ENCODE measurements around the gene EIF4ENIF1.
"Not testable (repeated sequence)": the region's sequence is repeated elsewhere in the genome, so short reads cannot be mapped to it uniquely, and the experiment has no call there.

Gene EIF4ENIF1

DNA sequence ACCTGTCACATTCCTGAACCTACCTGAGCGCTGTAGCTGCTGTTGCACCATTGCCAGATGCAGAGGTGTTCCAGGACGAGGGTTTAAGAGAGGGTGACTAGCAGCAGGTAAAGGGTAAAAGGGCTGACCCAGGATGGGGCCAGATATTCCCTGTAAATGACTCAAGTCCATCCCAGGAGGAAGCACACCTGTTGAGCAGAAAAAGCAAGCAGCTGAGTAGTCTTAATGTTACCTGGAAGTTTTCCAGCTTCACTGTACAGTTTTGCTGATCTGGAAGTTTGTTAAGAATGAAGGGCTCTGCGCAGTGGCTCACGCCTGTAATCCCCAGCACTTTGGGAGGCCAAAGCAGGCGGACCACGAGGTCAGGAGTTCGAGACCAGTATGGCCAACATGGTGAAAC, 49.0 kb downstream of the EIF4ENIF1 start:
- DNase-seq, result no peak

DNA sequence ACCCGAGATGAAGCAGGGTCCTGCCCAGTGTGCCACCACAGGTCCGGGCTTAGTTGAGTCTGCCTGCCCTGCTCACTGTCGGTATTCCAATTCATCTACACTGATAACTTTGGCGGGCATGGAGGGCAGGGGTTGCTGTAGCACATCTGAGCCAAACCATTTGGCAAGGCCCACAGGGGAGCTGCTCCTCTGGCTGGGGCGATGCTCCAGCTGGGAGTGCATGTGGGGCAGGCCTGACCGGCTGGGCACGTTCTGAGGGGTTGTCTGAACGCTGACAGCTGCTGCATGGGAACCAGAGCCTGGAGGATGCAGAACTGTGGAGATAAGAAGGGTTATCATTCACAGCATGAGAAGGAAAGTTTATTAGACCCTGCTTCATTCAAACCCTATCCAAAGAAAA, 49.8 kb downstream of the EIF4ENIF1 start:
- no peak for DNase-seq

DNA sequence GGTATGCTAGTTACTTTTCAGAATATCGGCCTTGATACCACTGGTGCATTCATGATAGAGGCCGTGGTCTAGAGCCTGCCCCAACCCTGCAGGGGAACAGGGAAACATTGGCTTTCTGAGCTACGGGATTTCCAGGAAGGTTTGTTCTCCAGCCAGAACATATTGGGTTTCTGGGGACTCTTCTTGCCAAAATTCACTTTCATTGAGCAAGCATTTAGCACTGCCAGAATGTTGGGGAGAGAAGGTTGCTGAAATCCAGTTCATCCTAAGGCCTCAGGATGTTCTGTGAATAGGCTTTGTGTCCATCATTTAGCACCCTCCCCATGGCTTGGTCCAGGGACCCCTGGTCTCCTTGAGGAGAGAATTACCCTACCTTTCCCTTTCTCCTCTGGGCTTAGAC, 53.5 kb downstream of the EIF4ENIF1 start:
- DNase-seq, result no peak

DNA sequence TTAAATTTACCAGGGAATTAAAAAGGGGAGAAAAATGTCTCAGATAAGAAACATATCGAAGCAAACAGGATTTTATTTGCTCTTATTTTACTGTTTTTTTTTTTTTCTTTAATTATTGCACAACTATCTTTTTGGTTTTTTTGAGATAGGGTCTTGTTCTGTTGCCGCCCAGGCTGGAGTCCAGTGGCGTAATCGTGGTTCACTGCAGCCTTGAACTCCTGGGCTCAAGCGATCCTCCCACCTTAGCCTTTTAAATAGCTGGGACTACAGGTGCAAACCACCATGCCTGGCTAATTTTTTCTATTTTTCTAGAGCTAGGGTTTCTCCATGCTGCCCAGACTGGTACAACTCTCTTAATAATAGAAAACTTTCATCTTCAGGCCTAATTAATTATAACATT, 57.7 kb downstream of the EIF4ENIF1 start:
- no peak for DNase-seq

DNA sequence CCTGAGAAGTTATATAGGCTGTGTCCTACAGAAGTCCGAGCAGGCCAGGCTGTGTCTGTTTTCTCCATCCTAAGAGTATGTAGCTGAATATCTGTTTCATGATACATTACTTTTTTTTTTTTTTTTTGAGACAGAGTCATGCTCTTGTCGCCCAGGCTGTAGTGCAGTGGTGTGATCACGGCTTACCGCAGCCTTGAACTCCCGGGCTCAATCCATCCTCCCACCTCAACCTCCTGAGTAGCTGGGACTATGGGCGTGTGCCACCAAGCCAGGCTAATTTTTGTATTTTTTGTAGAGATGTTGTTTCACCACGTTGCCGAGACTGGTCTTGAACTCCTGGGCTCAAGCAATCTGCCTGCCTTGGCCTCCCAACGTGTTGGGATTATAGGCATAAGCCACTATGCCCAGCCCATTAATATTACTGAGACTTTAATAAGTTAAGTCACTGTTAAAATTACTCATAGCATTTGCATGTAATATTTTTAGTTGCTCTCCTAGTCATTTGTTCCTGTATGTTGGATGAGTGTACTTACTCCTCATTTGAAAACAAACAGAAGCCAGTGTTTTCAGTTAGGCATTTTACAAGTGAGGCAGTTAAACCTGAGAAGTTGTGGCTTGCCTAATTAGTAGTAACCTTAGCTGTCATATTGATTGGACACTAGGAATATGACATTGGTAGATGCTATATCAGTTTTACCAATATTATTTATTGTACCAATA, 64.2 kb downstream of the EIF4ENIF1 start:
- no peak for DNase-seq

DNA sequence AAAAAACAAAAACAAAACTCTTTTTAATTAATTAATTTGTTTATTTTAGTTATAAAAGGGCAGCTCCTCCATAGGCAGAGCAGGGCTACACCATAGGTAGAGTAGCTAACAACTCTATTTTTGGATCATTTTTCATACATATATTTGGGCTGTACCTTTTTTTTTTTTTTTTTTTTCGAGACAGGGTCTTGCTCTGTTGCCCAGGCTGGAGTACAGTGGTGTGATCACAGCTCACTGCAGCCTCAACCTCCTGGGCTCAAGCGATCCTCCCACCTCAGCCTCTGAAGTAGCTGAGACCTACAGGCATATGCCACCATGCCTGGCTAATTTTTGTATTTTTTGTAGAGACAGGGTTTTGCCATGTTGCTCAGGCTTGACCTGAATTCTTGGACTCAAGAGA, 87.3 kb downstream of the EIF4ENIF1 start:
- not testable (repeated sequence) for DNase-seq

DNA sequence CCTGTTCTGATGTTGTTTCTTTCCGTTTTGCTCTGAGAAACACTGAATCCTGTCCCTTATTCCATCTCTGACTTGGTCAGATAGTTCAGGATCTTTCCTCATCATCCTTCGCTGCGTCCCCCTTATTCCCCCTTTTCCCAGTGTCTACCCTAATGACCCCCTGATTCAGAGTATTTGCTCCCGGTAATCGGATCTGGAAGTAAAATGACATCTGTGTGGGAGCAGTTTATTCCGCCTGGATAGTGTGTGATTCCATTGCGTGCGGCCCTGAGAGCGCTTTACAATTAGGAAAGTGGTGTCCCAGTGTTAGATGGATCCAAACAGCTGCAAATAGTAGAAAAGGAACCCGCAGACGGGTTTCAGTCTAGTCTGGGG, 89.6 kb downstream of the EIF4ENIF1 start:
- DNase-seq, result no peak

DNA sequence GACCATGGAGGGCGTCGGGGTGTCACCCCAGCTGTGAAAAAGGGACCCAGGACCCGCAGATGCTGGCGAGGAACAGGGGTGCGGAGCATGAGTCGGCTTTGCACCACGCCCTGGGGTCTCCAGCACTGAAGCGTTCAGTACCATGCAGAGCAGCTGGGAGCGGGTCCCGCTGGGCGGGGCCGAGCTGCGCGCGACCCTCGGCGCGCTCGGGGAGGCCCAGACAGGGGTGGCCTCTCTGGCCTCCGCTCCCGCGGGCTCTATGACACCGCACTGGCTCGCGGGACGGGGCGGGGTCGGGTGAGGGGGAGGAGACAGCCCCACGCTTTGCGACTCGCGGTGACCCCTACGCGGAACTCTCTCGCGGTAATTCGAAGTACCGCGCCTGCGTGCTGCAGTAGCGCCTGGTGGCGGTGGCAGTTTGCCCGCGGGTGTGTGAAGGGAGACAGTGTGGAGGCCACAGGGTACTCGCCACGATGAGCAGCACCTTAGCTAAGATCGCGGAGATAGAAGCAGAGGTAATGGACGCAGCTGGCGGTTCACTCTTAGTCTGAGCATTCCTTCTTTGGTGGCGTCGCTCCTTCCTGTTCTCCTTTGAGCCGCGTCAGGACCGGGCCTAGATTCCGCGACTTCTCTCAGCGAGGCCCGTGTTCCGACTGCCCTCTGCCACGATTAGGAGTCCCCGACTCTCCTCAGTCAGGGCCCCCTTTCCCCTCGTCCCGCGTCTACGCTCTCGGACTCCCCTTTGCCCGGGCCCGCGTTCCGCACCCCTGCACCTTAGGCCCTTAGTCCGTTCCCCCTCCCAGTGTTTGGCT, 90.2 kb downstream of the EIF4ENIF1 start, which contains the start of gene DRG1:
Gene DRG1 (plus strand): TSS at position 394 of the 812 bp plus-strand sequence. CDS start 80 bp downstream, at position 474.
- DNase-seq, result peak; percentile 88

DNA sequence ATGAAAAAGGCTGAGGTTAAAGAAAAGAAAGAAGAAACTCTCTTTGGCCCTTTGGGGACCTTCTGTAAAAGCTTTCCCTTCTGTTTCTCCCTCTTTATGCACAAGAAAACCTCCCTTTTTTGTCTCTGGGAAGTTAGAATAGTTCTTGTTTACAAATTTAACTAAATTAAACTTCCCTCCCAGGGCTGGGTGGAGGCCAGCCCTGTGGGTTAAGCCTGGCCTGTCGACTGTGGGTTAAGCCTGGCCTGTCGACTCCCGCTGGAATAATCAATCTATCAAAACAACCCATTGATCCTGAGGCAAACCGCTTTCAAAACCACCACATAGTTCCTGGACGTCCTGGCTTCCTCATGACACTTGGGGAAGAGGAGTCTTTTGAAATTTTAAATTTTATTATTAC, 91.4 kb downstream of the EIF4ENIF1 start:
- no peak for DNase-seq

DNA sequence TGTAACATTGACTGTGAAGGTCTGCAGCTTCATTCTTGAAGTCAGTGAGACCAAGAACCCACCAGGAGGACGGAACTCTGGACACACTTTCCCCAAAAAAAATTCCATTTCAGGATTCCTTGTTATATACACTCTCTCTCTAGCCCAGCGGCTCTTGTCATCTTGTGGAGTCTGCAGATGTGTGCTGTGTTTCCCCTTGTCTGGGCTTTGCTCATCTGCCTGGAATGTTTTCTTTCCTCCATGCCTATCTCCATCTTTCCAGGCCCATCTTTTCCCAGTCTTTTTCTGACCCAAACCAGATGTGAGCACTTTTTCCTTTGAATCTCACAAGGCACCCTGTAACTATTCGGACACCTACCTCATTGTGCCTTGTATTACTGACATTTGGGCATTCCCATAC, 95.3 kb downstream of the EIF4ENIF1 start:
- DNase-seq, result no peak

DNA sequence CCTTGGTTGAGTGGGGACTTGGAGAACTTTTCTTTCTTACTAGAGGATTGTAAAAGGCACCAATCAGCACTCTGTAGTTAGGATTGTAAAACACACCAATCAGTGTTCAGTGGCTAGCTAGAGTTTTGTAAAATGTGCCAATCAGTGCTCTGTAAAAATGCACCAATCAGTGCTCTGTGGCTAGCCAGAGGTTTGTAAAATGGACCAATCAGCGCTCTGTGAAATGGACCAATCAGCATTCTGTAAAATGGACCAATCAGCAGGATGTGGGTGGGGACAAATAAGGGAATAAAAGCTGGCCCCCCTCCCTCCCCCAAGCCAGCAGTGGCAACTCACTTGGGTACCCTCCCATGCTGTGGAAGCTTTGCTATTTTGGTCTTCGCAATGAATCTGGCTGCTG, 95.7 kb downstream of the EIF4ENIF1 start:
- no peak for DNase-seq
